DMS114 treated with DMSO at 0.1 percent for 48 hours (cell line): ENCODE data around the gene B4GALT1.
"Not testable (repeated sequence)": the region's sequence is repeated elsewhere in the genome, so short reads cannot be mapped to it uniquely, and the experiment has no call there.

ENCODE experiments used
- DNase-seq: peaks from one replicate; lab custom pipeline; 2025; ENCODE audit not compliant: unreplicated experiment; lab: John Stamatoyannopoulos, UW

B4GALT1 gene

DNA sequence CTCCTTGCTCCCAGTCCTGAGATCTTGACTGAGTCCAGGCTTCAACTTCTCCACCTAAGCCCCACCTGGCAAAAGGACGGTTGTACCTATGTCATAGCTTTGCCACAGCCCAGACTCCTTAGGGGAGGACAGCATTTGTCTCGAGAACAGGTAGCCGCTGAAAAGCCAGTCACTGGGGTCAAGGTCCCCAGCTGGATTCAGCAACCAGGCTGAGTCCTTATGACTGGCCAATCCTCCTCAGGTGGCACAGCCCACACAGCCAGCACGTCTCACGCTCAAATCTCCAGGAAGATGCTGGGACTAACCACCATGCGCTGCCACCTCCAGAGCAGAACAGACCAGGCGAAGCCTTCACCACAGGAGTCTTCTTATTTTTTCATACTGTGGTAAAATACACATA lies 62.7 kb downstream of the B4GALT1 start:
- no peak for DNase-seq

DNA sequence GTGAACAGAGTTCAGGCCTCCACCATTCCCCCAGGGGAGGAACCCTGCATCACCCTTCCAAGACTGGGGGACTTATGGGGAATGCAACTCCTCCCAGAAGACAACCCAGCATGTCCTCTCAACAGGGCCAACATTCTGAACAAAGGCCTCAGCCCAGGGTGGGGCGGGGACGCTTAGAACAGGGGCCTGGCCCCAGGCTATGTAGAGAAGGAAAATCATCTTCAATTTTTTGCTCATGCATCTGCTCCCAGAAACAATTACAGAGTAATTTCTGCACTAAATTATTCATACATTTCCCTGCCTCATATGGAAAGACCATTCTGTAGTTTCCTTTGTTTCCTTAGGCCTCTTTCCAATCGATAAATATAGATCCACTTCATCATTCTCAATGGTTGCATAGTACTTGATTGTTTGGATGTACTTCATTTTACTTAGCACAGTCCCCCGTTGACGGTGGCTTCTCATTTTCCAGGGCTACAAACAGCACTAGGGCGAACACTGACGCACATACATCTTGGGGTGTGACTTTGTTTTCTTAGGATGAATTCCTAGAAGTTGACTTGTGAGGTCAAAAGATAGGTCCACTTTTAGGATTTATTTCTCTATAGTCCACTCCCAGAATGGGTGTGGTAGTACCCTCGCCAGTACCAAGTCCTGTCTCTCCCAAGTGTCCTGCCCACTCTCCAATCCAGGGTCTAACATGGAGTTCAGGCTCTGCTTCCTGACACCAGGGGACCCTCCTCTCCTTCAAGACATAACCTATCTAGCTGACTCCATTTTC lies 63.4 kb downstream of the B4GALT1 start:
- DNase-seq = no peak

DNA sequence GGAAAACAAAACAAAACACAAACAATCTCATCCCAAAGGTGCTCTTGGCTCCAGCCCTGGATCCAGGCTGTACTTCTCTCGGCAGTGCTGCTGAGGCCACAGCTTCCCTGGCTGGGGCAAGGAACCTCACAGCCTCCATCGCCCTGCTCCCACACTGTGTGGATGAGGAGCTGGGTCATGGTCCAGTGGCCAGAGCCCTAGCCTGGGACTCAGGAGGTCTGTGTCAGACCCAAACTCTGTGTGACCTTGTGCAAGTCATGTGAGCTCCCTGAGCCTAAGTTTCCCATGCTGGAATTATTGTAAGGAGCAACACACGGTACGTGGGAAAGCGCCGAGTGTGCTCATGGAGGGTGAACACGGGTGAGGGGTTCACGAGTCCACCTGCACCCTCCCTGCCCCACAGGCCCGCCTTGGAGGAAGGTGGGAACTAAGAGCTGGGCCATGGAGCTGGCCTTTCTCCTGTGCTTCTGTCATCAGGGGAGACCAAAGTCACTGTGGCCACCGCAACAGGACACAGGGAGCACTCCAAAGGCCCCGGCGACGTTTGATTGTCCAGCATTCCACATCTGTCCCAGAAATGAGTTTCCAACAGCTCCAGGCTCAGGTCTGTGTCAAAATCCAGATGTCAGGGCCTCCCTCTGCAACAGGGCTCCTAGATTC lies 64.5 kb downstream of the B4GALT1 start:
- DNase-seq = no peak

DNA sequence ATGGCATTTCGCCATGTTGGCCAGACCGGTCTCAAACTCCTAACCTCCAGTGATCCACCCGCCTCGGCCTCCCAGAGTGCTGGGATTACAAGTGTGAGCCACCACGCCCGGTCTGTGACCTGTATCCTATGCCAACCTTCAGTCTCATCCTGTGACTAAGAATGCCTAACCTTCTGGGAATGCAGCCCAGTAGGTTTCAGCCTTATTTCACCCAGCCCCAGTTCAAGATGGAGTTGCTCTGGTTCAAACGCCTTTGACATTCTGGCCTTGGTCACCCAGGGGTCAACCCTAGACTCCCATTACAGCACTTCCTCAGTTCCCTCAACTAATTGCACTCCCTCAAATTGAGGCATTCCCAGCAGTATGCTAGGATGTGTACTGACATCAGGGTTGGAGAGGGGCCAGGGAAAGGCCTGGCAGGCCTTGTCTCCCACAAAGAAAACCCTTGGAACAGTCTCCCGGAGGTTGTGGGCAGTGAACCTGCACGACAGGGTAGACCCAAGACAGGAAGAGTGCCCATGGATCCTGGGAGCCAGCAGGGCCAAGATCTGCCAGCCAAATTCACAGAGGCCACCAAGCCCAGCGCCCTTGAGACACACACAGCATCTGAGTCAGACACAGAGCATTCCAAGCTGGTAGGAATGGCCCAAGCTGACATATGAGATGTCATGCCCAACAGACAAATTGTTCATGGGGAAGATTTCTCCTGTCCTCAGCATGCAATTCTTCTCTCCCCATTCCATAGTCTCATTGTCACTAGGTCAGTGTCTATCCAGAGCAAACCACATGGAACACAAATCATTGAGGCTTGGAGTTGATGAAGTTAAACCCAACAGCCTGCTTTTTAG lies 65.8 kb downstream of the B4GALT1 start:
- no peak for DNase-seq

DNA sequence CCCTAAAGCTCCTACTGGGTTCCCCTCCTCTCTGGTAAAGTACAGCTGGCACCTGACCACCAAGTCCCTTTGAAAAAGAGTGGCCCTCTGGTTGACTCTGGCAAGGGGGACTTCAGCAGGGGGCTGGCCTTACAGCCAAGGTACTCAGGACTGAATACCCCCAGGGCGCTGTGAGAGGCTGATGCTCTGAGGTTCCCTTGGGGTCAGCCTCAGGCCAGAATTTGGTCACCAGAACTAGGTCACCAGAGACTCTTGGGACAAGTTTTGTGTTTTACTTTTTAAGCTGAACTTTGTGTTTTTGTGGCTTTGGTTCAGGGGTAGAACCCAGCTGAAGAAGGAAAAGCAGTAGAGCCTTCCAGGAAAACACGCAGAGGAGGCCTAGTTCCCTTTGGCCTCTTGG lies 67.4 kb downstream of the B4GALT1 start:
- DNase-seq = no peak

DNA sequence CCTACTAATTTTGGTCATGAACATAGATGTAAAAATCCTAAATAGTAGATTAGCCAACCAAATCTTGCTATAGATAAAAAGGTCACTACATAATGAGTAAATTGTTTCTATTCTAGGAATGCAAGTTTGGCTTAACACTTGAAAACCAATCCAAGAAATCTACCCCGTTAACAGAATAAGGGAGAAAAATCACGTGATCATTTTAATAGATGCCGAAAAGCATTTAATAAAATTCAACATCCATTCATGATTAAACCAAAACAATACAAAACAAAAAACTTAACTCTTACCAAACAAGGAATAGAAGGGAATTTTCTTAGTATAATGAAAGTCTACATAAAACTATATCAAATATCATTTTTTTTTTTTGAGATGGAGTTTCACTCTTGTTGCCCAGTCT lies 69.9 kb downstream of the B4GALT1 start:
- DNase-seq = no peak

DNA sequence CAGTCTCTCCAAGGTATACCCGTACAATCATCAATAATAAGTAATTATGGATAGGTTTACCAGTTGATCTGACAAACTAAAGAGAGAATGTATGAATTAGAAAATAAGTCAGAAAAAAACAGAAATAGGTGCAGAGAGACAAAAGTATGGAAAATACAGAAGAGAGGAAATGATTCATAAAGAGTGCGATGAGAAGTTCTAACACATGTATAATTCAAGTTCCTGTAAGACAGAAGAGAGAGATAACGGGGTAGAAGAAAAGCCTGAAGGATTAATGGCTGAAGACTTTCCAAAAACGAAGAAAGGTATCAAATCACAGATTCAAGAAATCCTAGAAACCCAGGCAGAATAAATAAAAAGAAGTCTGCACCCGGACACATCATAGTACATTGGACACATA lies 74.5 kb downstream of the B4GALT1 start:
- no peak for DNase-seq

DNA sequence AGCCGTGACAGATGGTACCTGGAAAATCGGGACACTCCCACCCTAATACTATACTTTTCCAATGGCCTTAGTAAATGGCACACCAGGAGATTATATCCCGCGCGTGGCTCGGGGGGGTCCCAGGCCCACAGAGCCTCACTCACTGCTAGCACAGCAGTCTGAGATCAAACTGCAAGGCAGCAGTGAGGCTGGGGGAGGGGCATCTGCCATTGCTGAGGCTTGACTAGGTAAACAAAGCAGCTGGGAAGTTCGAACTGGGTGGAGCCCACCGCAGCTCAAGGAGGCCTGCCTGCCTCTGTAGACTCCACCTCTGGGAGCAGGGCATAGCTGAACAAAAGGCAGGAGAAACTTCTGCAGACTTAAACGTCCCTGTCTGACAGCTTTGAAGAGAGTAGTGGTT lies 81.5 kb downstream of the B4GALT1 start:
- DNase-seq = not testable (repeated sequence)

DNA sequence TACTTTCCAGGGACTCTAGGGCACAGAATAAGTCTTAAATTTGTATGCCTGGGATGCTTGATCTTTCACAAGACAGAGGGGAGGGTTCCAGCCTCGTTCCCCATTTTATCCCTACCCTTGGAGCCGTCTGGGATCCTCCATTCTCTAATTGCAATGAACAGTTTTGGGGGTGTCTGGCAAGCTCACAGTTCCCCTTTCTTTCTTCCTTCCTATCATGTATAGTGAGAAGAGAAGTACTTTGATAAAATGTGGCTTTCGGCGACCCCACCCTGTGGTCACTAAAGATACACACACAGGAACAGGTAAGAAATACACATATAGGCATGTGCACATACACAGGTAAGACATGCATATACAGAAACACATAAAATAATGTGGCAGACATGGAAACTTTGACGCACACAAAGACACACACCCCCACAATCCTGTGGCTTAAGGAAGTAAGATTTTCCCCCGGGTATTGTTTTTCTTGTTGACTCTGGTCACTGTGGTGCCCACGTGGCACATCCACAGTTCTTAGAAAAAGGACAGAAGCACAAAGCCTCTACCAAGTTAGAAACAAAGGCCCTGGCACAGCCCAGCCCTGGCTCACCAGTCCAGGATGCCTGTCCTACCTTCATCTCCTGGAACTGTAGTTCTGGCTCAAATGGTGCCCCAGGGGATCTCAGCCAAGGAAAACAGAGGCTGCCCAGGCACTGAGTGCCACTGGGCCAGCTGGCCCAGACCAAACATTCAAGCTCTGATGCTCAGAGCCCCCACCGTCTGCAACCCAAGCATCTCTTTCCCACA lies 84.4 kb downstream of the B4GALT1 start:
- no peak for DNase-seq

DNA sequence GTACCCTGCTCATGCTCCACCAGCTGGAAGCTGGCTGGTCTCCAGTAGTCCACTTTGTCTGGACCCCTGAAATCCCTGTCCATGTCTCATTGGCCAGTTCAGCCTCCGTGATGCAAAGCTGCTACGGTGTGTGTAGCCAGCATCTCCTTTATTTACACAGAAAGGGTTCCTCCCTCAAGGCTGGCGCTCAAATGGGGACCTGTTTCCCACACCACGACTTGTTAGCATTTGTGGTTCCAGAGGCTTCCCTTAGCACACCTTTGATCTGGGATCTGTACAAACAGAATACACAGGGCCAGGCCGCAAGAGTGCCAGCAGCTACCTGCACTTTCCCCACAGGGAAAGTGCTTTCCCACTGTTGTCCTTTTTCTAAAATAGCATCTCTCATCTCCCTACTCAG lies 85.0 kb downstream of the B4GALT1 start:
- DNase-seq = no peak

DNA sequence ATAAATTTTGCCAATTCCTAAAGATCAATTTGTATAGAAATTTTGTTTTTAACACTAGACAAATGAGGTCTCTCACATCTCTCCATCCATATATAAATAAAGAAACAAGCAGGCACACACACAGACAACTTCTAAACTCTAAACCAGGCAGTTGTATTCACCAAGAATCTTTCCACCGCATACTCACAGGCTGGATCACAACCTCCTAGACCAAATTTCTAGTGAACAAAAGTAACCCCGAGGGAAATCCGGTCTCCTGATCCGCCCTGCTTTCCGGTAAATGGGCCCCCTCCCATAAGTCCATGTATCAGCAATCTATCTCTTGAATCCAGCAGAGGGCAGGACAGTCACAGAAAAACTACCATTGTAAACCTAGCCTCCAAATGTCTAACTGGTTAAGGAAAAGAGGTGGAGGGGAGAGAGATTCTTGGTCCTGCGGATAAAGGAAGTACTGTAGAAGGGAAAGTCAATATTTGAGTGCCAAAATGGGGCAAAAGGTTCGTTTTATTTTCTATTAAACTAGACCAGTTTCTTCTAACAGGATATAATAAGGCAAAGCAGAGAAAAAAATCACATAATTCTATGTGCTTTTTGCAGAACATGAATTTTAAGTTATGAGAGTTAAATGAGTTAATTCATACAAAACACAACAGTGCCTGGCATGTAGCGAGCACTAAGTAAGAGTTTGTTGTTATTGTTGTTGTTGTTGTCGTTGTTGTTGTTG lies 85.8 kb downstream of the B4GALT1 start:
- DNase-seq = peak; percentile 84

DNA sequence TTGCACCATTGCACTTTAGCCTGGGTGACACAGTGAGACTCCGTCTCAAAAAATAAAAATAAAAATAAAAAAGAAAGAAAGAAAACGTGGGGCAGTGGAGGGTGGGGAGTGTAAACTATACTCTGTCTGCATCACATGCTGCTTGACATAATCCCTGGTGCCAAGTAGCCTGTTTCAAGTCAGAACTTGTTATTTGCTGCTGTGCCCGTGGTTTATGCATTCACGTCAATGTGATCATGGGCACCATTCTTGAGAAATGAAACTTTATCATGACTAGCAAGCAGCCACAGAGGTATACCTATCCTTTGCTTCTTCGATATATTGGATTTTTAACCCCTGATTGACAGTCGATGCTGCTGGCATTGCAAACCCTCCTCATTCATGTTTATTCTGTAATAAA lies 86.6 kb downstream of the B4GALT1 start:
- DNase-seq = no peak

DNA sequence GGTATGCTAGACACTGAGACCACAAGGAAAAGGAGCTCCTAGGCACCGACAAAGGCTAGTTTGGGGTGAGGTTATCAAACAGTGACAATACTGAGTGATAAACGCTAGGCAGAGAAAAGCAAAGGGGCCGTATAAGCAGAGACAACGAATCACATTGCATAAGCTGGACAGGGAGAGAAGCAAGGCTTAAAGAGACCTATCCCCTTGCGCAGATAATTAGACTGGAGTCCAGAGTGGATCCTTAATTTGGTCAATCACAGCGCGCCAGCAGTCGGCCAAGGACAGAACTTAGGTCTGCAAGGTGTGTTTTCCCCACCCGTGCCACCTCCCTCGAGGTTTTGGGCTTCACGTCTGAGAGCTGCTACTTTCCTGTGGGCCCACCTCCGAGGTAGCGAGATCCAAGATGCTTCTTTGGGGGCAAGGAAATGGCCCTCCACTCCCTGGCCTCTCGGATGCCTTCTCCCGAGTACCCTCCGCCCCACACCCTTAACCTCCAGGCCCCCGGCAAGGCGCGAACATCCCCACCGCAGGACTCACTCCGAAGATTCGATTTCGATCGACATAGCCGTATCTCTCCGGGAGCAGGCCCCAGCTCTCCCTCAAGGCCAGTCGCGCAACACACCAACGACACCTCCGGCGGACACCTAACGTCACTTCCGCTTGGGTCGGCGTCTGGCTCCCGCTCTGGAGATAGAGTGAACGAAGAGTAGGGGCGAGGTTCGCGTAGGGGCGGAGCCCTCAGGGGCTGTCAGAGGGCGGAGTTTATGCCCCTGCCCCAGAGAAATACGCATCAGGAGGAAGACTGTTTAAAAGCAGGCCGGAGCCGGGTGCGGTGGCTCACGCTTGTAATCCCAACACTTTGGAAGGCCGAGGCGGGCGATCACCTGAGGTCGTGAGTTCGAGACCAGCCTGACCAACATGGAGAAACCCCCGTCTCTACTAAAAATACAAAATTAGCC lies 90.8 kb downstream of the B4GALT1 start, which contains the start of gene SMU1:
Gene SMU1, minus strand, starts transcription at position 629 of the 959 bp plus-strand sequence. Its CDS starts 66 bp downstream, at position 563.
- peak; percentile 95 for DNase-seq

DNA sequence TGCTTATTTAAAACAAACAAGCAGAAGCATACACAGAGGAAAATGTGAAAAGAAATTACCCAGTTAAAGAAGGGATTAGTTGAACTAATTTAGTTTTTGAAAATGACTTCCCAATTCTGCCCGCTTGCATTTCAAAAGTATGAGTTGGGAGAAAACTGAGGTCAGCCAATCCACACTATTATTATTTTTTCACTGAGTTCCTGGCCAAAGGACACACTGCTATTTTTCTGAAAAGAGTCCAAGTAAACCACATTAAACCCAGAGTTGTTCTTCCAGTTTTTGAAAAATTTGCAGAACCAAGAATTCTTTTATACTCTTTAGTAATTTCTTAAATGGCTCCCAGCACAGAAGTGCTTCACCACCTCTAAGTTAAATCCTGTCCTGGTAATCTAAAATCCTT lies 98.1 kb downstream of the B4GALT1 start:
- no peak for DNase-seq

DNA sequence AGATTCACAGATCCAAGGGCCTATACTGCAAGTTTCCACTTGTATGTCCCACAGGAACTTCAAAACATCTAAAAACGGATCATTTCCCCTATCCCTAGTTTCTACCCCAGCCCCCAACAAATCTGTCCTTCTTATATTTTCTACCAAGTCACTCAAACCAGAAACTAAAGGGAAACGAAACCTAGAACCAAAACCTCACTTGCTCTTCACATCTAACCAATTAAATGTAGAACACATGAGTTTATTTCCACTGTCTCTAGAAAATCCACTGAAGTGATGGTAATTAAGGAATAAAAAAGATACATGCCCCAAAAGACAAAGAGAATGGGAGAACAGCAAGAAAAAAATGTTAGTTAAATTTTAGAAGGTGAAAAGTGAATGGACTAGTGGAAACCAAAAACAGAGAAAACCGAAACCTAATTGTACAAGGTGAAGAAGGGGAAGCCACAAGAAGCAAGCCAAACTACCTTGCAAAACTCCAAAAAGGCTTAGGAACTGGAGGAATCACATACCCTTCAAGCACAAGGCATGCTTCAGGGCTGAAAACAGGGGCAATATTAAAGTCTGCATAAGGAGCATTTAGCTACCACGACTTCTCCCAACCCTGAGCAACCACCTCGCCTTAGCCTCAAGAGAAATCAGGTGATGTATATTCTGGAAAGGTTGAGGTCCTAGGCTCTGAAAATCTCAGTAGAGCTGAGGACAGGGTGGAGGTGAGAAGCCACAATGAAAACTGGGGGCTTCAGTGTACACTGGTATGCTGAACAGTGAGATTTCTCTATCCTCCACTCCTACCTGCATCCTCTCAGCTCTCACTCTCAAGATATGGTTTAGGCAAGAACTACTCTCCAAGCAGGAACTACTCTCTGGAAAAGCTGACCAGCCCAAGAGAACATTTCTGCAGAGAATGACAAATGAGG lies 101.7 kb downstream of the B4GALT1 start:
- no peak for DNase-seq
